ENCODE results near the gene ZNF140.

GRCh38 chr12:133130038-133130807 is 49.5 kb downstream of the ZNF140 start, which contains the start of the genes ZNF10 and ZNF891:
- TF ChIP-seq POLR2A (IDR thresholded peaks at IDR 0.05) (peak in 3 of 4 donors; percentile 35 to 81 (median 69)), CTCF (IDR thresholded peaks at IDR 0.05) (no peak)

Data from esophagus squamous epithelium (tissue), 4 donors.